Neural cell (in vitro differentiated cells): ENCODE data around the gene CHD1.

Experiments used
- CTCF ChIP-seq: fragments of 450-650 bp; IDR thresholded peaks from 2 replicates; pipeline ENCODE4 v1.5.1; 2014; ENCODE audit warnings: antibody characterized with exemption, mild to moderate bottlenecking, moderate library complexity; ENCODE audit not compliant: poor library complexity, severe bottlenecking
- EP300 ChIP-seq: fragments of 450-650 bp; conservative IDR thresholded peaks from 2 replicates; pipeline ENCODE4 v1.6.1; 2014; ENCODE audit warnings: antibody characterized with exemption, mild to moderate bottlenecking, moderate library complexity; ENCODE audit not compliant: poor library complexity, severe bottlenecking
- EZH2 ChIP-seq: fragments of 200-600, 300-800 bp; shearing (Covaris generic), sonication (generic); IDR thresholded peaks from 2 replicates; pipeline ENCODE4 v1.6.1; 2014; ENCODE audit warnings: antibody characterized with exemption, low read length, borderline replicate concordance, mild to moderate bottlenecking; ENCODE audit not compliant: insufficient read depth, poor library complexity, severe bottlenecking
- MXI1 ChIP-seq: fragments of 450-650 bp; conservative IDR thresholded peaks from 2 replicates; pipeline ENCODE4 v1.6.1; 2014; ENCODE audit warnings: antibody characterized with exemption, mild to moderate bottlenecking; ENCODE audit not compliant: poor library complexity, severe bottlenecking
- POLR2AphosphoS5 ChIP-seq: IDR thresholded peaks from 2 replicates; pipeline ENCODE4 v1.6.1; 2012
- RAD21 ChIP-seq: fragments of 450-650 bp; conservative IDR thresholded peaks from 2 replicates; pipeline ENCODE4 v1.6.1; 2014; ENCODE audit warnings: antibody characterized with exemption, mild to moderate bottlenecking, moderate library complexity
- REST ChIP-seq: IDR thresholded peaks from 2 replicates; pipeline ENCODE4 v1.6.1; 2012; ENCODE audit warnings: borderline replicate concordance
- SMC3 ChIP-seq: fragments of 450-650 bp; conservative IDR thresholded peaks from 2 replicates; pipeline ENCODE4 v1.6.1; 2014; ENCODE audit warnings: antibody characterized with exemption, mild to moderate bottlenecking, moderate library complexity; ENCODE audit not compliant: poor library complexity
- TAF1 ChIP-seq: IDR thresholded peaks from 2 replicates; pipeline ENCODE4 v1.6.1; 2012; ENCODE audit warnings: low read depth

GRCh38 chr5:98963019-98963418 lies 34.2 kb upstream of the CHD1 start:
- TF ChIP-seq CTCF (no peak), TAF1 (no peak), SMC3 (no peak), EZH2 (no peak), POLR2AphosphoS5 (no peak), RAD21 (no peak), EP300 (no peak), REST (no peak), MXI1 (no peak)
